Central memory CD4-positive, alpha-beta T cell (primary cell): ENCODE measurements around the gene CLEC20A.

ENCODE experiments used
- DNase-seq: peaks from one replicate; pipeline ENCODE4 v3.0.0; 2022

Gene CLEC20A

DNA sequence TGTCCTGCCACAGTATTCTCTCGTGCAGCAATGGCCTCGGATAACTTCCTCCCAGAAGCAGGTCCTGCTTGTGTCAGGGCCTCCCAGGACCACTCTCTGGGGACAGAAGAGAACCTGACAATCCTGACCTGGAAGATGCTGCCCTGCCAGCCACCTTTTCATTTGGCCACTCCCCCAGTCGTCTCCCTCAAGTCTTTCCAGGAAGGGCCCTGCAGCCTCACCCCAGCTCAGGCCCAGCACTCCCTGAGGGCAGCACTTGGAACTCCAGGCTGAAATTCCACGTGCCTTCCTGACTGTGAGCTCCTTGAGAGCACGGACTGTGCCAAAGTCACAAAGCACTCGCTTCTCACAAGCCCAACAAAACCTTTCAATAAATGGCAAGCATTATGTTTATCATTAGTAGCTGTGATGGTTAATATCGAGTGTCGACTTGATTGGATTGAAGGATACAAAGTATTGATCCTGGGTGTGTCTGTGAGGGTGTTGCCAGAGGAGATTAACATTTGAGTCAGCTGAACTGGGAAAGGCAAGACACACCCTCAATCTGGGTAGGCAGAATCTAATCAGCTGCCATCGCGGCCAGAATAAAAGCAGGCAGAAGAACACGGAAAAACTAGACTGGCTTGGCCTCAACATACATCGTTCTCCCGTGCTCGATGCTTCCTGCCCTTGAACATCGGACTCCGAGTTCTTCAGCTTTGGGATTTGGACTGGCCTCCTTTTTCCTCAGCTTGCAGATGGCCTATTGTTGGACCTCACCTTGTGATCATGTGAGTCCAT, 2.3 kb upstream of the CLEC20A start:
- DNase-seq: no peak

DNA sequence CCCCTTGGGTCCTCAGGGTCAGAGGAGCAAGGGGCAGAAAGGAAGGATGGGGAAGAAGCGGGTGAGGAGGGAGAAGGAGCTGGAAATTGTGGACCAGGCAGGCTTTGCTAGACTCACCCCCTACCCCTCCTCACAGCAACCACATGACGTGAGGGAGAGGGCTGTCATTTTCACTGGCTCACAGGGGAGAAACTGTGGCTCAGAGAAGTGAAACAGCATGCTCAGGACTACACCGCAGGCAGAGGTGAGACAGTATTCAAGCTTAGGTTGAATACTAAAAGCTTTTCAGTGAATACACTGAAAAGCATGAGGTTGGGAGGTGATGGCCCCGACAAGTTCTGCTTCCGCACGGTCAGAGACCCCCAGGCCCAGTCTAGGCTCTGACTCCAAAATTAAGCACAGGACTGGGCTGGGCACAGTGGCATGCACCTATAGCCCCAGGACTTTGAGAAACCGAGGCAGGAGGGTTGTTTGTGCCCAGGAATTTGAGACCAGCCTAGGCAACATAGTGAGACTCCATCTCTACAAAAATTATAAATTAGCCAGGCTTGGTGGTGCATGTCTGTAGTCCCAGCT, 1.2 kb upstream of the CLEC20A start:
- no peak for DNase-seq

DNA sequence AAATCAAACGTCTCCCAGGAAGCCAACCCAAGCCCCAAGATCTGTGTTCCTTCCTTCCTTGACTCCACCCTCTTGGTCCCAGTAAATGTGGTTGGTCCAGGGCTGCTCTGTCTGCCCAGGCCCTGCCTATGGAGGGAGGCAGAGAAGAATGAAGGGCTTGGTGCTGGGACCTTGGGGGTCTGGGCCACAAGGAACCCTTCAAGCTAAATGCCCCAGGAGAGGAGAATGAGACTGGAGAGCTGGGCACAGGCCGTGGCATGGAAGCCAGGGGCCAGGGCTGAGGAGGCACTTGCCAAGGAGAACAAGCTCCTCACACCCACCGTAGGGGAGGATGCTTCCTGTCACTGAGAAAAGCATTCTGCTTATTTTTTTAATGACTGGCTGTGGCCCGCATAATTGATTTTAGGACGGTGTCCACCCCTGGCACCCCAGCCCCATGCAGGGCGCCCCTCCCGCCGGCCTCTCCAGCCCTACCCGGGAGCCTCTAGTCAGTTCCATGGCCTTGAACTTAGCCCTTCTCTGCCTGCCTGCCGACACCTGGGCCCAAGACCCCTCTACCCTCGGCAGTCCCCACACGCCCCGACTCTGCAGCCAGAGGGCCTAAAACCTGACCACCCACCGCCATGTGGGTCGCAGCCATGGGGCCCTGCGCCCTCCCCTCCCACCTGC, 889 bp downstream of the CLEC20A start:
- DNase-seq: no peak

DNA sequence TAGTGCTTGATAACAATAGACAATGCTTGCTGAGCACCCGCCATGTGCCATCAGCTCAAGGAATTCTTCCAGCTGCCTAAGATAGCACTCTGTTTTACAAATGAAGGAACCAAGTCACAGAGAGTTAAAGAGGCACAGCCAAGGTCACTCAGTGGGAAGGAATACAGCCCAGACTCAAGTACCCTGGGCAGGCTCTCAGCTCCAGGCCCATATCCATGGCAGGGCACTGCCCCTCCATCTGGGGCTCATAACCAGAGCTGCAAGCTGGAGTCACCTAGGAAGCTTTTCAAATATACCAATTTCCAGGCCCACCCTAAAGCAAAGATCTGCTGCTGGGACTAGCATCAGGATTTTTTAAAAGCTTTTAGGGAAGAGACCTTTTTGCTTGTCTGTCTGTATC, 1.6 kb downstream of the CLEC20A start:
- DNase-seq: no peak

DNA sequence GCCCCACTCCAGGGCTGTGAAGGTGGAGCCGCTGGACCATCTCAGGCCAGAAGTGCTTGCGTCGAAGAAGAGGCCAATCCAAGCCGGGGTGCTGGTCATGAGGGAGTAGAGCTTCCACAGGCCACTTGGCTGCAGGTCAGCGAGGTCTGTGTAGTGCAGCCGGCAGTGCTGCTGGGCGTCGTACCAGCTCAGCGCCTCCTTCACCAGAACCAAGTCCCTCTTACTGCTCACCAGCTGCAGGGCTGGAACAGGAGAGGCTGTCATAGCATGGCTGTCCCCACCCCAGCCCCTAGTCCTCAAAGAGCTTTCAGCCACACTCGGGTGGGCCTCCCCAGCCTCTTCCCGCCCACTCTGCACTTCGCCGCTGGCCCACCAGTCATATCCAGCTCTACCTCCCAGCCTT, 2.2 kb downstream of the CLEC20A start:
- DNase-seq: no peak

DNA sequence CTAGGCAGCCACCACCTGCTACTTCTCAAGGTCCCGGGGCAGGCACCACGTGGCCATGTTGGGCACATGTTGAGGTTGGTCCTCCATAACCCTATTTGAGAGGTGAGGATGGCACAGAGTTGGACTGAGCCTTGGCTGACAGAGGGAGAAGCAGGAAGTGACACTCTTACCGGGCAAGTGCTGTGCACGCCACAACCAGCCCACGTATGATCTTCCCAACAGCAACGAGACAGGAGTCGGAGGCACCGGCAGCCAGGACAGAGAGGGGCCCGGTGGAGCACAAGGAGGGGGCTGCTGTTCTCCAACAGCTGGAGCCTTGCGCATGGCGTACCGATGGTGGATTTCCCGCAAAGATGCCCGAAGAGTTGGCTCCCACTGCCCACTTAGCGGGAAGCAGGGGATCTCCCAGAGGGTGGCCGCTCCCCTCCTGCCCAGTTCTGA, 3.4 kb downstream of the CLEC20A start:
- DNase-seq: no peak

DNA sequence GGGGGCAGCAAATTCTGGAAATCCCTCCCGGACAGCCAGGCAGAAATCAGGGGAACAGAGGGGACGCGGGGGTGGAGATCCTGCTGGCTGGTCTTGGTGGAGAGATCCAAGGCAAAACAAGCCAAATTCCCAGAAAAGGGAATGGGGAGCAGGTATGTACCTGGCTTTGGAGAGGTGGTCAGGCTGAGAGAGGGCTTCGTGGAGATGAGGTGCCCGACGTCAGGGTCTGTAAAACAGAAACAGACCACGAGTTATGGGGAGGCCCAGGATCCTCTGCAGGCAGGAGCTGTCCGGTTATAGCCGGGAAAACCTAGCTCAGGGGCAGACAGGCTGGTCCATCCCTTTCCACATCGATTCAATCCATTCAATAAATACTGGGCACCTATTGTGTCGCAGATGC, 4.4 kb downstream of the CLEC20A start:
- DNase-seq: no peak

DNA sequence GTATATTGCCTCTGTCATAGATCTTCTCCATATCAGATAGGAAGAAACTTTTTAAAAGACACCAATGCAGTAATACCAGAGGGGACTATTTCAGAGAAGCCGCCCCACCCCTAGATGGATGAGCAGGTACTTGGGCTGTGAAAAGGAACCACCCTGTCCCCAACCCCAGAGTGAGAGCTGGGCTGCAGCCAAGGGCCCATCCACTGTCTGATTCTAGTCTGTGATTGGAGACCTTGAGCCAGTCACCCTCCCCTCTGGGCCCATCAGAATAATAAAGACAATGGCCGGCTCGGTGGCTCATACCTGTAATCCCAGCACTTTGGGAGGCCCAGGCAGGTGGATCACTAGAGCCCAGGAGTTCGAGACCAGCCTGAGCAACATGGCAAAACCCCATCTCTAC, 5.0 kb downstream of the CLEC20A start:
- DNase-seq: no peak

DNA sequence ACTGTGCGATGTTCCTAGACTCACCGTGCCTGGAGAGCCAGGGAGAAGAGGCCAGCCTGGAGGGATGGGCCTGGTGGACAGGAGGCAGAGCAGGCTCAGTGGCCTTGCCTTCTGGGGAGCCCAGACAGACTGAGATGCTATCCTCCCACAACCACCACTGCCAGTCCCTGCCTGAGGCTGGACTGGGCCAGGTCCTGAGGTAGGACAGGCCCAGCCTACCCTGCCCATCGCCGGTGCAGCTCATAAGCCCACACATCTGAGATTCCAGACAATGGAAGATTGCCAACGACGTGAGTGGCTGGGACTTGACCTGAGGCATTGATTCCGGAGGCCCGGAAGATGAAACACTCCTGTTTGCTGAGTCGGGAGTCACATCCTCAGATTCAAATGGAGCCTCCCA, 5.8 kb downstream of the CLEC20A start:
- no peak for DNase-seq

DNA sequence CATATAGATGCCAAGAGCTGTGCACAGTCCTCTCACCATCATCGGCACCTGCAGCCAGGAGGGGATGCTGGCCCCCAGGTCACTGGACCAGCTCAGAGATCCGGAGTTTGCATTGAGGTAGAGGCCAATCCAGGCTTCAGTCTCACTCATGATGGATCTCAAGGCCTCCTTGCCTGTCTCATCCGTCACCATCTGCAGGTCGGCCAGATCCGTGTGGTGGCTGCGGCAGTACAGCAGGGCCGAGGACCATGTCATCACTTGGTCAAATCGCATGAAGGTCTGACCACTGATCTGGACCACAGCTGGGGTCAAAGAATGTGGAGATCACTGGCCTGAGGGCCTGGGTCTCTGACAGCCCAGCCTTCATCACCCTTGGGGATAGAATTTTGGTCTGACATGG, 6.6 kb downstream of the CLEC20A start:
- no peak for DNase-seq

DNA sequence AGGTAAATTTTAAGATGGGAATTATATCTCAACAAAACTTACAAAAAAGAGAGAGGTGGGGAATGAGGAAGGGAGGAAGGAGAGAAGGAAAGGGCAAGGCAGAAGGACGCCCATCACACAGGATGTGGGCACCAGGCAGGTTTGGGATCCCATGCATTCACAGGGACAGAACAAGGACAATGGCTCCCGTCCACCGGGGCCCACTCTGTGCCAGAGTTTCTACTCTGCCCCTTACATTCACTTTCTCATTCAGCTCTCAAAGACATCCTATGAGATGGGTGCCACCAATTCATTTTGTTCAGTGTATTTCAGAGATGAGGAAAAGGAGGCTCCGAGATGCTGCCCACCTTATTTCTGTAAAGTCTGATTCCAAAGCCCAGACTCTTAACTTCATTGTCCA, 7.4 kb downstream of the CLEC20A start:
- no peak for DNase-seq

DNA sequence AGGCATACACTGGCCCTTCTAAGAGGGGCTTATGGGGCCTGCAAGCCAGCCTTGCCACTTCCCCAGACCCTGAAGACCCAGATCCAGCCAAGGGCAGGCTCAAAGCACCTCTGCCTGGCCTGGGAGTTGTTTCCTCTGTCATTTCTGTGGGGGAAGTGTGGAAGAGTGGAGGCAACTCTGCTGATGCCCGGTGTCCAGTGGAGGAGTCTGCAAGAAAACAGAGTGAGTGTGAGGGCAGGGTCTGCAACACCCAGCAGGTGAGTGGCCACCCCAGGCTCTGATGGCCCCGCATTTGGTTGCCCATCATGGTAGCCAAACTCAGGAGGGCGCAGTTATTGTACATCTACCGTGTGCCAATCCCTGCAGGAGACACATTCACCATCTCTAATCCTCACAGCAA, 8.4 kb downstream of the CLEC20A start:
- no peak for DNase-seq

DNA sequence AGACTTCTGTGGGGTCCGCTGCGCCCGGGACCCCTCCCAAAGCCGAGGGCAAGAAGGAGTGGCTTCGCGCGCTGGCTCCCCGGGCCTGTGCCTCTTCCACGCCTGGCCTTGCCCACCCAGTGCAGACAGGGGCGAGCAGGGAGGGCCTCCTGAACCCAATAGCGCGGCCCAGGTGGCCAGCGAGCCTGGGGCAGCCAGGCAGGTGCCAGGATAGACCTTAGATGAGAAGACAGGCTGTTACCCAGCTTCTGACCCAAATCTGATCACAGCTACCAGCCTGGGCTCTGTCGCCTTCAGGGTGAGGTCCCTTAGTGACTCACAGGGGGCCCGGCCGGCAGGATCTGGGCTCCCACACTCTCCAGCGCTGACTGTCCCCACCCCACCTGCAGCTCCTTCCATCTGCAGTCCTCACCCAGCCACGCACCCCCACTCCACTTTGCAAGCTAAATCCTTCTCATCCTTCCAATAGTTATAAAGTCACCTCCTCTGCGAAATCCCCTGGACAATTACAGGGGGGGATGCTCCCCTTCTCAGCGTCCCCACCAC, 9.6 kb downstream of the CLEC20A start:
- DNase-seq: no peak

DNA sequence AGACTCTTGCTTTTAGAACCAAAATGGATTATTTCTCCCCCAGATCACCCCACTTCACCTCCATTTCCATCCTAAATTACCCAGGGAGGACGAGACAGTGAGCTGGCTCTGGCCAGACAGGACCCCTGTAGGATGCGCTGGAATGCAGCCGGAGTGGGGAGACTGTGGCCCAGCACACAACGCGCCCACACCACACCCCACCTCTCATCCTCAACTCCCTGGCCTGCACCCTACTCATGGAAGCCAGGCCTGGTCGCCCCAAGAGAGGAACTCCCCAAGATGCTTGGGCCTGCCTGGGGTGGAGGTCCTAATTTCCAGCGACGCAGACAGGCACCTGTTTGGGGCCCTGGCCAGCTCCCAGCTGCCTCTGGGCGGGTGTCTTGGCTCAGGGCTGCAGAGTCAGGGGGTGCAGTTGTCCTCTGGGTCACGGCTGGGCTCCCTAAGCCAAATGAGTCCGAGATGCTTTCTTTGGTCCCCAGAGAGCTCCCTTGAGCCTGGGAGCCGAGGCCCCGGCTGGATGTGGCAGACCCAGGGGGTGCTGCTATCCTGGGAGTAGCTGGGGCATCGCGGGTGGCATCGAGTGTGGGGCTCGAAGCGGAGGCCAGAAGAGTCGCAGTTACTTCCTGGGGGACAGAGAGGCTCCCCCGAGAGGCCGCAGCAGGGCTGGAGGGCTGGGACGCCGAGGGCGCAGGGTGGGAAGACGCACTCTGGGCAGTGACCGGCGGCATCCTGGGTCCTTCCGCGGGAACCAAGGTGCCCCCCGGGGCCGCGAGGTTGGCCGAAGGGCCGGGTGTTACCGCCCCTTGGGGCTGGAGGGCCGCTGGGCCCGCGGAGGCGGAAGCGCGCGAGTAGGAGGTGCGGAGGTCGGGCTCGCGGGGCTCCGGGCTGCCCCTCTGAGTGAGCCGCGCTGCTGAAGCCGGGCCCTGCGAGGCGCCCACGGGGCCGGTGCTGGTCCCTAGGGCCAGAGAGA, 10.4 kb downstream of the CLEC20A start:
- no peak for DNase-seq

DNA sequence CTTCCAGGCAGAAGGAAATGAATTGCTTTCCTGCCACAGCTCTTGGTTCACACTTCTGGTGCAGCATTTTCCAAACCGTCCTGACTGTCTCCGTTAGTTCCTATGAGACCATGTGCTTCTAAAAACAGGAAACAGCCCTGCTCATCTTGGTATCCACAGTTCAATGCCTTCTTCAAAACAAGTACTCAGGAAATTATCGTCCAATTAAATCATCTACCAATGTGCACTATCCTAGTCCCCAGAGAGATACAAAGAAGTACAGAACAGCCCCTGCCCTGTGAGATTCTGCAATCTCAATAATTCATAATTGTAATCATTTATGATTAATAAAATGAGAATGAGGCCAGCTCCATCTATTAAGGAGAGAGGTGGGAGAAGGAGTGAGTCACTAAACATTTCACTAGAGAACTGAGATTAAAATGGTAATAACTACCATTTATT, 11.2 kb downstream of the CLEC20A start:
- DNase-seq: no peak

DNA sequence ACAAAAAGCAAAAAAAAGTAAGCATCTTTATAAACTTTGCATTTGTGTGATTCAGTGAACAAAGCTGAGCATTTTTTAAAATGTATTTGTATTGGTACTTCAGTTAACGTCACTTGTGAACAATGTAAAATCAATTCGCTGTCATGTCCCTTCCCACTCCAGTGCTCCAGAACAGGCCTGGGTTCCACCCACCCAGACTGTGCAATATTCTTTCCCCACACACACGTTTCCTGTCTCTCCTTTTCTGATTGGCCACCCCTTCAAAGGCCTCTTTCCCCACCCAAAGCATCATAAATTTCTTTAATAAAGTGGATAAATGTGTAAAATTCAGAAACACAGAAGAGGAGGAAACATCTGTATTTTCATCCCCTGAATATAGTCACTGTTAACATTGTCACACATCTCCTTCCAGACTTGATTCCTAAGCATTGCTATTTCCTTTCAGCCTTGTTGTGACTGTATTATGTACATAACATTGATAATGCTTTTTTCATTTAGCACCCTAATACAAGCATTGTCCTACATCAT, 12.0 kb downstream of the CLEC20A start:
- no peak for DNase-seq

DNA sequence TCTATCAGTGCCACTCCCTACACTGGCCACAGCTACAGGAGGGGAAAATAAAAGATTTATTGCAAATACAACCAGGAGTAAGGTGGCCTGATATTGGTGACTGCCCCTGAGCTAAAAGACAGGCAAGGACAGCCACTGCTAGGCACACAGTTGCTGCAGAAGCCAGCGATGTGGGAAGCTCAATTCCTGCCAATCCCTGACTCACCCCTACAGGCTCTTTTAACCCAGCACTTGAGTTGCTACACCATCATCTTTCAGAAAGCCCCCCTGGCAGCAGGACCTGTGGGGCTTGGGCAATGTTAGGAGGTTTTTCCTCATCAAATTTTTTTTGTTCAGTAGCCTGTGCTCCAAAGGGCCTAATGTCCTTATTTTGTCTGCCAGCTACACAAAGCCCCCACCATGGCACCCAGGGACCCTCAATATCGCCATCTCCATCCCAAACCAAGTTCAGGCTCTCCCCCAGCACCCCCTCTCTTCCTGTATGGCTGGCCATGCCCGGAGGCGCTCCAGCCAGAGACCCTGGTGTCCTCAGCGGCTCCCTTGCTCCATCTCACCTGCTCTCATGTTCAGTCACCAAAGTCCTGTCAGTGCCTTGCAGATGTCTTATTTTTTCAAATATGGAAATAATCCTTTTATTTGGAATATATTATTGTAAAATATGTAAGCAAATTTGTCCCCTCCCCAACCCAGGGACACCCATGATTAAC, 13.4 kb downstream of the CLEC20A start:
- DNase-seq: no peak

DNA sequence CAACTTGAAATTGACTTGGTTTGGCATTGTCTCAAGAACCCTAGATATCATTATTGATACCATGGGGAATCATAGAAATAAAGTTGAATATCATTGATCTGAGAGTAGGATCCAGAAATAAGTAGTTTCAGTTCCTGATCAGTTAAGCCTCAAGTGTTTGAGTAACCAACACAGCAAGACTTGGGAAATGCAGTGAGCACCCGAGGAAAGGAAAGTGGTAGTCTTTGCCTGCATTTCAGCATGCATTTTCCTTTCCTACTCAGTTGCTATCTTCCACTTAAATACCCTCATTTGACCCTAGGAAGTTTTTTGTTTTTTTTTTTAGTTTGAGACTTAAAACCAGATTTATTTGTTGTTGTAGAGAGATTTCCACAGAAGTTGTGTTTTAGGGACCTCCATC, 18.9 kb downstream of the CLEC20A start:
- DNase-seq: no peak

DNA sequence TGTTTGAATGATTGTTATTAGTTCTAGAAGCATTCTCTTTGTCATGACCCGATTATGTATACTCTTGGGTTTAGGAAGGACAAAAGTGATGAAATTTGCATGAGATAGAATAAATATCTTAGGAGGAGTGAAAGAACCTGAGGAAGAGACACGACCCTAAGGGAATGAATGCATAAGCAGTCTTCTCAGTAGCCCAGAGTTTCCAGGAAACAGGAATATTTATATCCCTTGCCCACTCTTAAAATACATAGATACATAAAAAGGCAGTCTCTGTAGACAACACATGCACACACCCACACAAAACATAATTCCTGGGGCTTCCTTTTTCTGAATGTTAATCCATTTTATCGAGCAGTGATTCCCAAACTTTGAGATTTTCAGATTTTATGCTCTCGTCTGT, 19.4 kb downstream of the CLEC20A start:
- DNase-seq: no peak

DNA sequence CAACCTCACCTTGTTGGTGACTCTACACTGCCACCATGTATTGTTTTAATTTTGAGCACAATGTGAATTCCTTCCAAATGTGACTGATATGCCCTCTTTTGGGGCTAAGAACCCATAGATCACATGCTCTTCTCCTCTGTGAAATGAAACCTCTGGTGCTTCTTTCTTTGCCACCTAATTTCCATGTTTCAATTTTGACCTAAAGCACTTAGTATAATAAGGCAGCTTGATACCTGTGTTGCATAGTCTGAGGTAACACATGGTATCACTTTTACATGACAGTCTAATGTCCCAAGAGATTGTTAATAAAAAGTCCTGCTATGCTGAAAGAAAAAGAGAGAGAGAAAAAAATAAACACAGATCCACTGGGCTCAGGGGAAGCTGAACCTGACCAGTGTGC, 24.2 kb downstream of the CLEC20A start:
- DNase-seq: no peak

DNA sequence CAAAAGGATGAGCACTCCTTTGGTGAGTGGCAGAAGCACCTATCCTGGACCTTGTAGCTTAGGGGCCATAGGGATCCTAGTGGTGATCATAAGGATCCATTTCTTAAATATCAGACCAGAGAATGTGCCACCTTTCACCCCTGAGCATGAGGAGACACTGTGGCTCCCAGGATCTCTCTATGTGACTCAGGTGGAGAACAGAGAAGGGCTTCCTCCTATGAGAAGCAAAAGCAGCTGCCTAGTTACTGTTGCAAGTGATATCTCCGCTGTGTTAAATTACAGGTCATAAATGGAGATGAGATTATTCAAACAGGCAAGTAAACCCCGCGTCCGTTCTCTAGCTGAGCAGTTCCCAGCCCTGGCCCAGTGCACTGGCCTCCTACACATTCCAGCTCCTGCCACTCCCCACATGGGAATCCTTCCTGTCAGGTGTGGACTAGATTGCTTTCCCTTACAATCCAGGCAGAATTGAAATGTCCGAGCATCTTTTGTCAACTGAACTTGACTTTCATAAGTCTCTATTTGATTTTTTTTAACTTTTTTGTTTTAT, 26.3 kb downstream of the CLEC20A start:
- no peak for DNase-seq
